Sigmoid colon (tissue), 7 donors: ENCODE results near the gene MB. TPM values are rescaled to one million over a fixed set of nuclear protein-coding genes. Genes with fewer than 3 reads are reported as not detected.

Experiments
- DNase-seq: peaks from one replicate; pipeline ENCODE4 v3.0.0-alpha.2; 2019
- H3K27ac ChIP-seq, 4 donors: fragments of 200-600 bp; sonication (generic); one replicate each; pipeline ENCODE4 v1.5.1; 2016 to 2019; ENCODE audit warnings: mild to moderate bottlenecking in 1 of 4
- H3K27me3 ChIP-seq, 3 donors: fragments of 200-600 bp; sonication (generic); one replicate each; pipeline ENCODE4 v1.5.1; 2019; ENCODE audit warnings: mild to moderate bottlenecking in 1 of 3
- H3K36me3 ChIP-seq, 4 donors: fragments of 200-600 bp; sonication (generic); one replicate each; pipeline ENCODE4 v1.5.1; 2016 to 2019
- H3K4me1 ChIP-seq, 4 donors: fragments of 200-600 bp; sonication (generic); one replicate each; pipeline ENCODE4 v1.5.1; 2017 to 2019
- H3K4me3 ChIP-seq, 4 donors: fragments of 200-600 bp; sonication (generic); one replicate each; pipeline ENCODE4 v1.5.1; 2017 to 2019; ENCODE audit warnings: mild to moderate bottlenecking in 2 of 4, moderate library complexity in 1 of 4
- H3K9me3 ChIP-seq, 4 donors: fragments of 200-600 bp in 3 of 4; sonication (generic) in 3 of 4; one replicate each; pipeline versions ENCODE4 v1.5.1 to v1.6.1; 2013 to 2019
- EP300 ChIP-seq, 4 donors: sonication (generic); formaldehyde crosslinking; IDR thresholded peaks; one replicate each; pipeline ENCODE4 v1.6.1; 2017; ENCODE audit warnings: antibody characterized with exemption in 4 of 4
- POLR2A ChIP-seq, 2 donors: fragments of 450-650 bp; IDR thresholded peaks; one replicate each; pipeline ENCODE4 v1.6.1; 2016; ENCODE audit warnings: antibody characterized with exemption in 2 of 2, mild to moderate bottlenecking in 2 of 2, moderate library complexity in 2 of 2
- POLR2AphosphoS5 ChIP-seq, 4 donors: sonication (generic); formaldehyde crosslinking; IDR thresholded peaks; one replicate each; pipeline ENCODE4 v1.6.1; 2017; ENCODE audit warnings: antibody characterized with exemption in 4 of 4
- WGBS, 2 donors: extraction: QIAGEN DNeasy Blood & Tissue Kit; methylation state at CpG; one replicate each; pipeline ENCODE4 v1.1.7; 2013; 5-methylcytosine and 5-hydroxymethylcytosine counted together
- intact Hi-C: fragments of 100-400 bp; cut with DNase I; formaldehyde crosslinking; loops from one replicate; pipeline ENCODE4 v1.15.1; 2023
- polyA plus RNA-seq, 3 donors: library from polyadenylated mRNA; stranded (reverse); fragments of 200-250 nt; gene quantifications; one replicate each; pipeline ENCODE4 v1.2.3, GENCODE V29; 2013
- total RNA-seq, 4 donors: library from RNA; depleted of rRNA; stranded (reverse); fragments of >200 nt; gene quantifications; one replicate each; pipeline ENCODE4 v1.1.0, GENCODE V29; 2016
- TF ChIP-seq, protein P1 (sequence below), 4 experiments: fragments of 450-650 bp in 3 of 4; fragments of 200-600 bp in 1 of 4; IDR thresholded peaks; one replicate each; pipeline ENCODE4 v1.5.1; 2016 to 2019; ENCODE audit warnings: antibody characterized with exemption in 4 of 4, mild to moderate bottlenecking in 3 of 4, moderate library complexity in 2 of 4
- donor health status: healthy with polysubstance abuse.
- donor health status: Bipolar disorder and iron deficiency.
- donor health status: healthy.

MB gene
- total and polyA plus RNA-seq, 7 donors: 0.68 to 84.7 (median 10.3) TPM; not detected in 1

DNA sequence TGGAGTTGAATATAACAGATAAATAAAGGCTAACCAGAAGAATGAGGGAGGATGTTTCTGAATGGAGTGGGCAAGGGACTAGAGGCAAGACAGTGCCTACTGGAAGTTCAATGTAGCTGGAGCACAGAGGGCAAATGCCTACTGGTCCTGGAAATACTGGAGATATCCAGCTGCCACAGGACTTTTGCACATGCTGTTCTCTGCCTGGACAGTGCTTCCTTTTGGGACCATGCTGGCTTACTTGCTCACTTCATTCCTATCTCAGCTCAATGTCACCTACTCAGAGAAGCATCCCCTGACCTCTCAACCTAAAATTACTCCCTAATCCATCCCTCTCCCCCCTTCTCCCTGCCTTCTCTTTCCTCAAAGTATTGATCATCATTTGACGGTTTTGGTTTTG is 56.3 kb downstream of the MB start:
- no peaks in the 10 kb centered on the region for H3K36me3 ChIP-seq
- no peak for DNase-seq
- no peak overlapping the region for H3K4me3 ChIP-seq
- peaks cover 0 to 24% (median 19%) of the 10 kb centered on the region in 4 donors for H3K4me1 ChIP-seq
- H3K27ac ChIP-seq: no peak overlapping the region
- TF ChIP-seq POLR2A (IDR thresholded peaks at IDR 0.05) (no peak), POLR2AphosphoS5 (IDR thresholded peaks at IDR 0.05) (no peak), EP300 (IDR thresholded peaks at IDR 0.05) (no peak)
- TF ChIP-seq, protein P1, sequence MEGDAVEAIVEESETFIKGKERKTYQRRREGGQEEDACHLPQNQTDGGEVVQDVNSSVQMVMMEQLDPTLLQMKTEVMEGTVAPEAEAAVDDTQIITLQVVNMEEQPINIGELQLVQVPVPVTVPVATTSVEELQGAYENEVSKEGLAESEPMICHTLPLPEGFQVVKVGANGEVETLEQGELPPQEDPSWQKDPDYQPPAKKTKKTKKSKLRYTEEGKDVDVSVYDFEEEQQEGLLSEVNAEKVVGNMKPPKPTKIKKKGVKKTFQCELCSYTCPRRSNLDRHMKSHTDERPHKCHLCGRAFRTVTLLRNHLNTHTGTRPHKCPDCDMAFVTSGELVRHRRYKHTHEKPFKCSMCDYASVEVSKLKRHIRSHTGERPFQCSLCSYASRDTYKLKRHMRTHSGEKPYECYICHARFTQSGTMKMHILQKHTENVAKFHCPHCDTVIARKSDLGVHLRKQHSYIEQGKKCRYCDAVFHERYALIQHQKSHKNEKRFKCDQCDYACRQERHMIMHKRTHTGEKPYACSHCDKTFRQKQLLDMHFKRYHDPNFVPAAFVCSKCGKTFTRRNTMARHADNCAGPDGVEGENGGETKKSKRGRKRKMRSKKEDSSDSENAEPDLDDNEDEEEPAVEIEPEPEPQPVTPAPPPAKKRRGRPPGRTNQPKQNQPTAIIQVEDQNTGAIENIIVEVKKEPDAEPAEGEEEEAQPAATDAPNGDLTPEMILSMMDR (IDR thresholded peaks at IDR 0.05): no peak
- H3K9me3 ChIP-seq: no peaks in the 10 kb centered on the region
- H3K27me3 ChIP-seq: no peaks in the 10 kb centered on the region
- WGBS, 2 donors: 76 to 97% methylated on average over 1 of the region's 1 CpG
- intact Hi-C loops: no loop called here

DNA sequence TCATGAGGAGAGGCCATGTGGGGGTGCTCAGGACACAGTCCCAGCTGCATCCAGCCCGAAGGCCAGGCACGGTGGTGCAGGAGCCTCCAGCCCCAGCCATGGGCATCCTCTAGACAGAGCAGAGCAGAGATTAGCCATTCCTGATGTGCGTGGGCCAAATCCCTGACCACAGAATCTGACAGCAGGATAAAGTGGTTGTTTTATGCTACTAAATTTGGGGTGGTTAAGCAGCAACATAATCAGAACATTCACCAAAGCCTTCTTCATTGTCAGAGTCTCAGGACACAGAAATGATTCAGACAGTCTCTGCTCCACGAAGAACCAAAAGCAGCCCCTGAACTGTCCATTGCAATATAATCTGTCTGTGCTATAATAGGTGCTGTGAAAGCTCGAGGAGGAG is 56.8 kb downstream of the MB start:
- TF ChIP-seq, protein P1 (IDR thresholded peaks at IDR 0.05): no peak
- TF ChIP-seq EP300 (IDR thresholded peaks at IDR 0.05) (no peak), POLR2AphosphoS5 (IDR thresholded peaks at IDR 0.05) (no peak), POLR2A (IDR thresholded peaks at IDR 0.05) (no peak)

DNA sequence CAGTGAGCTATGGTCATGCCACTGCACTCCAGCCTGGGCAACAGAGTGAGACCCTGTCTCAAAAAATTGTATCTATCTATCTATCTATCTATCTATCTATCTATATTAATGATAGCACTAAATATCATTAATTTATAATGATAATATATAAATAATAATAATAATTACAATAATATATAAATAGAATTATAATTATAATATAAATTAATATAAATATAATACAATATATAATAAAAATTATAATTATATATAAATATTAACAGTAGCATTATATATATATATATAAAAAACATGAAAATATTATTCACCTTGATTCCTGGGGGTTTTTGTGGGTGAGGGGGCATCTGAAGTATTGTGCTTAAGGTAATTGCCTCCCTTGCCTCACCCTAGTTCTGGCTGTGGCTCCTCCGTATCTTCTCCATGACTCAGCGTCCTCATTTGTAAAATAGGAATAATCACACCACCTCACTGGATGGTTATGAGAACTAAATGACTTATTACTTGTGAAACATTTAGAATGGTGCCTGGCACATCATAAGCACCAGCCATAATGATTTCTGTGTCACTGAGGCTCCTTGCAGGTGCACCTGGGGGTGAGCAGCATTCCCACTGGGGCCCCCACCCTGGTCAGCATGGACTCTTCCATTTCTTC is 57.6 kb downstream of the MB start:
- no peak for DNase-seq
- TF ChIP-seq POLR2AphosphoS5 (IDR thresholded peaks at IDR 0.05): no peak
- TF ChIP-seq, protein P1 (IDR thresholded peaks at IDR 0.05): no peak
- H3K4me3 ChIP-seq: no peak overlapping the region
- no peaks in the 10 kb centered on the region for H3K9me3 ChIP-seq
- H3K4me1 ChIP-seq: peaks cover 0 to 18% (median 14%) of the 10 kb centered on the region in 4 donors
- H3K27me3 ChIP-seq: no peaks in the 10 kb centered on the region
- H3K36me3 ChIP-seq: no peaks in the 10 kb centered on the region
- H3K27ac ChIP-seq: no peak overlapping the region
- intact Hi-C loops: no loop called here
- WGBS, 2 donors: 72 to 93% methylated on average over 2 of the region's 2 CpGs

More for the DNA sequence above, 56.8 kb downstream of the MB start:
- no peak overlapping the region for H3K4me3 ChIP-seq
- intact Hi-C loops: no loop called here
- H3K27ac ChIP-seq: no peak overlapping the region
- WGBS, 2 donors: 57 to 71% methylated on average over 5 of the region's 5 CpGs
- H3K36me3 ChIP-seq: no peaks in the 10 kb centered on the region
- H3K4me1 ChIP-seq: peaks cover 0 to 24% (median 19%) of the 10 kb centered on the region in 4 donors
- no peaks in the 10 kb centered on the region for H3K9me3 ChIP-seq
- no peaks in the 10 kb centered on the region for H3K27me3 ChIP-seq
- DNase-seq: no peak

DNA sequence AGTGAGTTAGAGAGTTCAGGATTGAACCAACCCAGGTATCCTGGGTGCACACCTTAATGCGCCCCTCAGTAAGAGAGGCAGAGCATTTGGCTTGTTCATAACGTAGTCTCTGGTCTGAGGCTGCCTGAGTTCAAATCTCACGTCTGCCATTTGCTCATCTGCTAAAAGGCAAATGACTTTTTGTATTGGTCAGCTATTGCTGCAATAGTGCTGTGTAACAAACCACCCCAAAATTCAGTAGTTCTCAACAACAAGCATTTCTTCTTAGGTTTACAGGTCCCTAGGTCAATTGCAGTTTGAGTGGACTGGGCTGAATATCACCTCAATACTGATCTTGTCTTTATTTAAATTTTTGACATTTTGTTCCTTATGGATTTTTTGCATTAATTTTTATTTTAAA is 58.4 kb downstream of the MB start:
- peaks cover 0 to 1% (median 0%) of the 10 kb centered on the region in 4 donors for H3K36me3 ChIP-seq
- H3K9me3 ChIP-seq: no peaks in the 10 kb centered on the region
- H3K27me3 ChIP-seq: no peaks in the 10 kb centered on the region
- H3K4me3 ChIP-seq: no peak overlapping the region
- intact Hi-C loops: no loop called here
- peaks cover 0 to 11% (median 10%) of the 10 kb centered on the region in 4 donors for H3K4me1 ChIP-seq
- WGBS, 2 donors: 94 to 95% methylated on average over 3 of the region's 3 CpGs
- H3K27ac ChIP-seq: no peak overlapping the region
- no peak for DNase-seq
- TF ChIP-seq POLR2A (IDR thresholded peaks at IDR 0.05) (no peak), POLR2AphosphoS5 (IDR thresholded peaks at IDR 0.05) (no peak), EP300 (IDR thresholded peaks at IDR 0.05) (no peak)
- TF ChIP-seq, protein P1 (IDR thresholded peaks at IDR 0.05): no peak

DNA sequence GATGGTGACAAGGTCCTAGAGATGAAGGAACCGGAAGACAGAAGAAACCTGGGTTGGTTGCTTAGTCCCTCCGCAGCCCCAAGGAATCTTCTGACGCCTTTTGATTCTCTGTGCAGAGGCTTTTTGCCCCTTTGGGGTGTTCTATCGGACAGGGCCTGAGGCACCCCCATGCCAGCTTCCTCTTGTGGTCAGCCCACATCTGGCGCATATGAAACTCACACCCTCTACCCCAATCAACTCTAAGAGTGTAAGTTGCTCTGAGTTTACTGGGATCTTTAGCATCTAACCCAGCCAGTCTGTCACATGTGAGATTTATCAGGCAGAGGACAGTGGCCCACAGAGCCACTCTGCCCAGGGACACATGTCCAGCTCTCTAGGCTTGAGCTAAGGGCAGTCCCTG is 59.1 kb downstream of the MB start:
- peaks cover 0 to 11% (median 10%) of the 10 kb centered on the region in 4 donors for H3K4me1 ChIP-seq
- H3K4me3 ChIP-seq: no peak overlapping the region
- peaks cover 0 to 8% (median 0%) of the 10 kb centered on the region in 4 donors for H3K36me3 ChIP-seq
- no peaks in the 10 kb centered on the region for H3K27me3 ChIP-seq
- H3K9me3 ChIP-seq: no peaks in the 10 kb centered on the region
- intact Hi-C loops: no loop called here
- no peak for TF ChIP-seq EP300 (IDR thresholded peaks at IDR 0.05)
- TF ChIP-seq POLR2A (IDR thresholded peaks at IDR 0.05): no peak
- TF ChIP-seq, protein P1 (IDR thresholded peaks at IDR 0.05): no peak
- H3K27ac ChIP-seq: no peak overlapping the region
- DNase-seq: no peak
- 72 to 93% methylated on average over 5 of the region's 5 CpGs for WGBS, 2 donors
